Heart left ventricle (tissue), 13 donors: ENCODE results near the gene CCDC7.

Experiments used
- POLR2A ChIP-seq, 2 donors: fragments of 450-650 bp; IDR thresholded peaks; one replicate each; pipeline ENCODE4 v1.6.1; 2017; ENCODE audit warnings: antibody characterized with exemption in 2 of 2, mild to moderate bottlenecking in 2 of 2, moderate library complexity in 2 of 2
- TF ChIP-seq, protein P1 (sequence below), 12 donors: fragments of 200-600 bp; sonication (generic) in 4 of 12; IDR thresholded peaks; one replicate each; pipeline versions ENCODE4 v1.5.0 to v1.8.0; 2018 to 2022; ENCODE audit warnings: antibody characterized with exemption in 12 of 12, mild to moderate bottlenecking in 5 of 12
- donor health status: ischemic (EF 13 %, LVEDD 7.1; RV severe dilation, severe dysfunction).
- donor health status: DM: no; HTN: yes; CAD: no.
- donor health status: DM: no; HTN: no; CAD: no.
- donor health status: ischemic (EF 25% LVEDD 6.9; RV normal size, moderate dysfunction).
- donor health status: ischemic (EF 25% LVEDD 5.7; RV mildly dilated, moderate dysfunction).
- donor health status: ischemic (EF 35%, LVEDD 5.7; RV mildly dilated, moderate dysfunction).
- donor health status: nonischemic (EF 11% LVEDD 7.7; RV severe dilation, severe dysfunction).
- donor health status: DM: yes; HTN: yes; CAD: no.
- donor health status: PGD.
- donor health status: ischemic (EF 29% LVEDD 5.4; RV normal size, mild dysfunction).
- donor health status: nonischemic (EF 23%, LVEDD 6.1; RV moderate dilation, normal function).

DNA sequence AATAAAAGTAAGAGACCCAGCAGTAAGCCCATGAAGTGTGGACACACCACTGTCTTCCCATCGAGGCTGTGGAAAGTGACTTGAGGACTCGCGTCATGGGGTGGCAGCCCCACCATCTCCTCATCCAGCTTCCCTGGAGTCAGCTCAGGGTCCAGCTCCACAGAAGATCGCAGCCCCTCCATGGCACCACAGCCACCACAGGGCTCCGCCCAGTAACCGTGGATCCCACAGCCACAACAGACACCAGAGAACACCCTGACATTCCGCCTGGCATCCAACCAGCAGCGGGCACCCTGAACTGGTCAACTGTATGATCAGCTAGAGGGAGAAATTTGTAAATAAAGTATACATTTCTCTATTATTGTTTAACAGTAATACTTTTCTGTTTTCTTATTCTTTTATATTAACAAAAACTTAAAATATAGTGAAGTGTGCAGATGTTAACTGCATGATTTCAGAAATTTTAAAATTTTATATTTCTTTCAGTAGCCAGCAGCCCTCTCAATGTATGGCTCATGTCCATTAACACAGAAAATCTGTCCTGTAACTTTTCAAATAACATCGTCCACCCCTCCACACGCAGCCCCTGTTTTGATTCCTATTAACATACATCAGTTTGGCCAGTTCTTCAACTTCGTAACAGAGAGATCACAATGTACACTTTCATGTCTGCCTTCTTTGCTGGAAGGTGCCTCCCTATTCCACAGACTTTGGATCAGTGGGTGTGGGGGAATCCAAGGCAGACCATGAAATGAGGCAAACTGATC lies 442.4 kb downstream of the CCDC7 start:
- TF ChIP-seq, protein P1, sequence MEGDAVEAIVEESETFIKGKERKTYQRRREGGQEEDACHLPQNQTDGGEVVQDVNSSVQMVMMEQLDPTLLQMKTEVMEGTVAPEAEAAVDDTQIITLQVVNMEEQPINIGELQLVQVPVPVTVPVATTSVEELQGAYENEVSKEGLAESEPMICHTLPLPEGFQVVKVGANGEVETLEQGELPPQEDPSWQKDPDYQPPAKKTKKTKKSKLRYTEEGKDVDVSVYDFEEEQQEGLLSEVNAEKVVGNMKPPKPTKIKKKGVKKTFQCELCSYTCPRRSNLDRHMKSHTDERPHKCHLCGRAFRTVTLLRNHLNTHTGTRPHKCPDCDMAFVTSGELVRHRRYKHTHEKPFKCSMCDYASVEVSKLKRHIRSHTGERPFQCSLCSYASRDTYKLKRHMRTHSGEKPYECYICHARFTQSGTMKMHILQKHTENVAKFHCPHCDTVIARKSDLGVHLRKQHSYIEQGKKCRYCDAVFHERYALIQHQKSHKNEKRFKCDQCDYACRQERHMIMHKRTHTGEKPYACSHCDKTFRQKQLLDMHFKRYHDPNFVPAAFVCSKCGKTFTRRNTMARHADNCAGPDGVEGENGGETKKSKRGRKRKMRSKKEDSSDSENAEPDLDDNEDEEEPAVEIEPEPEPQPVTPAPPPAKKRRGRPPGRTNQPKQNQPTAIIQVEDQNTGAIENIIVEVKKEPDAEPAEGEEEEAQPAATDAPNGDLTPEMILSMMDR (IDR thresholded peaks at IDR 0.05): no peak
- no peak for TF ChIP-seq POLR2A (IDR thresholded peaks at IDR 0.05)
